HG03432 (cell line): ENCODE results near the gene THRAP3.
"Not testable (repeated sequence)": the region's sequence is repeated elsewhere in the genome, so short reads cannot be mapped to it uniquely, and the experiment has no call there.

ENCODE experiments used
- ATAC-seq: cut with Tn5 transposase; IDR thresholded peaks from one replicate; pipeline ENCODE4 v1.9.1; 2021; ENCODE audit warnings: mild to moderate bottlenecking, moderate library complexity; ENCODE audit not compliant: unreplicated experiment

The THRAP3 gene

GRCh38 chr1:36223996-36224536 lies at the start of gene THRAP3:
THRAP3 (plus strand) TSS chr1:36224443; CDS start chr1:36282564, 58,121 bp downstream.
- peak; percentile 92 for ATAC-seq

GRCh38 chr1:36174713-36175112 lies 49.5 kb upstream of the THRAP3 start:
- ATAC-seq, result no peak

- ATAC-seq, result no peak
These were observed 48.8 kb upstream of the THRAP3 start for GRCh38 chr1:36175137-36176095.

- ATAC-seq, result no peak
These were observed 47.9 kb upstream of the THRAP3 start for GRCh38 chr1:36176106-36176949.

- ATAC-seq, result no peak
These were observed 46.4 kb upstream of the THRAP3 start for GRCh38 chr1:36177589-36178431.

GRCh38 chr1:36178471-36179219 lies 45.6 kb upstream of the THRAP3 start:
- ATAC-seq, result no peak

GRCh38 chr1:36179220-36179600 lies 45.0 kb upstream of the THRAP3 start:
- no peak for ATAC-seq

GRCh38 chr1:36182734-36183133 lies 41.5 kb upstream of the THRAP3 start:
- no peak for ATAC-seq

- no peak for ATAC-seq
These were observed 40.9 kb upstream of the THRAP3 start for GRCh38 chr1:36183309-36183856.

- peak; percentile 61 for ATAC-seq
These were observed 36.2 kb upstream of the THRAP3 start for GRCh38 chr1:36187800-36188593.

GRCh38 chr1:36196805-36197204 lies 27.4 kb upstream of the THRAP3 start:
- ATAC-seq, result not testable (repeated sequence)

- no peak for ATAC-seq
These were observed 25.6 kb upstream of the THRAP3 start for GRCh38 chr1:36198641-36199040.

- no peak for ATAC-seq
These were observed 24.1 kb upstream of the THRAP3 start for GRCh38 chr1:36199934-36200741.

- ATAC-seq, result no peak
These were observed 21.2 kb upstream of the THRAP3 start for GRCh38 chr1:36203027-36203553.

- ATAC-seq, result no peak
These were observed 20.5 kb upstream of the THRAP3 start for GRCh38 chr1:36203554-36204346.

- ATAC-seq, result no peak
These were observed 19.8 kb upstream of the THRAP3 start for GRCh38 chr1:36204347-36204909.
